Stimulated activated CD8-positive, alpha-beta memory T cell treated with anti-CD3 and anti-CD28 coated beads, Interleukin-15, amount 100 ng/mL, for 24 hours (primary cell): ENCODE results near the gene TFE3.

Source experiments
- DNase-seq: peaks from one replicate; pipeline ENCODE4 v3.0.0-alpha.2; 2020; ENCODE audit warnings: low read depth

TFE3 gene

DNA sequence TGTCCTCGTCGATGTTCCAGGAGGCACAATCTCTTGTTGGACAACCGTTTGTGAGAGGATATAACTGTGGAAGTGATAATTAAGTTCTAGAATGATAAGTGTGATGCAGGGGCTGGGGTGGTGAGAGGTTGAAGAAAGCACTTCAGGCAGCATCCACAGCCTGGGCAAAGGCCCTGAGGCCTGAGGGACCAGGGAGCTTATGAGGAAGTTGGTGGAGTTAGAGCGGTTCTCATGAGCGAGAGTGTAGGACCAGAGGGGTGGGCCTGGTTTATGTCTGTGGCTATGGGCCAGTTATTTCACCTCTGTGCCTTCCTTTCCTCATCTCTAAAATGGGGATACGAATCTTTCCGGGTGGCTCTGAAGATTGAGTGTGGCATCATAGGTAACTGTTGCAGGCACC is 18.3 kb upstream of the TFE3 start:
- DNase-seq = no peak

- no peak for DNase-seq
These were observed 17.8 kb upstream of the TFE3 start for GRCh38 chrX:49060914-49061313.

GRCh38 chrX:49059681-49060085 is 16.5 kb upstream of the TFE3 start:
- no peak for DNase-seq

- DNase-seq = no peak
These were observed 16.0 kb upstream of the TFE3 start for GRCh38 chrX:49059201-49059600.

DNA sequence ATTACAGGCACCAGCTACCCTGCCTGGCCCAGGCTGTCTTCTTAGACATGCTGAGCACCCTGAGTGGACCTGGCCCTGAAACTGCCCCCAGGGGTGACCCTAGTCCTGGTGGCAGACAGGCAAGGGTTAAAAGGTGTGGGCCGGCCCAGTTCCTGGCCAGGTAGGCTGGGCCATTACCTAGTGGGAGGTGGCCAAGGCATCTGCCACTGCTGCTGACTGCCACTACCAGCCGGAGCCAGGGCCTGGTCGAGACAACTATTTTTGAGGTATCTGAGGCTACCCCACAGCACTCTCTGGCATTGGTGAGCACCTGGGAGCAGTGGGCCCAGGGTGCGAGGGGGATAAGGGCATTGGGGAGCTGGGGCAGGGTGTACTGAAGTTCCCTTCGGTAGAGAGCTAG is 15.6 kb upstream of the TFE3 start, which contains the start of gene CCDC120:
Gene CCDC120 (plus strand): TSS at position 206 of the 400 bp plus-strand sequence. CDS start 3,043 bp downstream, outside the sequence.
- no peak for DNase-seq

DNA sequence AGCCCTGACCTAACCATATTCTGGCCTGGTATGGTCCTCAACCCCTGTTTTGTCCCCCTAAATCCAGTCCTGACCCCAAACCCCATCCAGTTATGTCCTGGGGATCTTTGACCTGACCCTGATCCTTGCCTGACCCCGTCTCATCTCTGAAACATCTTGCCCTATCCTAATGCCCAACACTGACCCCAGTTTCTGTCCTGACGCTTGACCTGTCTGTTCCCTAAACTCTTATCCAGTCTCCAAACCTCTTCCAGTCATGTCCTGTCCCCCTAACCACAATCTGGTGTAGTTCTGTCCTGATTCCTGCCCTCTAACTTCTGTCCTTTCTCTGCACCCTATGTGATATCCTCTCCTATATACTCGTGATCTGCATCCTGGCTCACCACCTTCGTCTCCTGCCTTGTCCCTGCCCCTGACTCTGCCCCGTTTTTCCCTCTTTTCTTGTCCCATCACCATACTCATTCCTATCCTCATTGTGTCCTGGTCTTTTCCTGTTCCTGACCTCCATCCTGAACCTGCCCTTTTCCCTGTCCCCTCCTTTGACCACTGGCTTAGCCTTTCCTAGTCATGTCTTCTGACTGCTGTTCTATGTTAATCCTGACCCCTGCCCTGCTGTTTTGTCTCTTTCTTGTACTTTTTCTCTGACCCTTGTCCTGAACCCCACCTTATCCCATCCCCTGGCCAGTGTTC is 11.1 kb upstream of the TFE3 start:
- no peak for DNase-seq

DNA sequence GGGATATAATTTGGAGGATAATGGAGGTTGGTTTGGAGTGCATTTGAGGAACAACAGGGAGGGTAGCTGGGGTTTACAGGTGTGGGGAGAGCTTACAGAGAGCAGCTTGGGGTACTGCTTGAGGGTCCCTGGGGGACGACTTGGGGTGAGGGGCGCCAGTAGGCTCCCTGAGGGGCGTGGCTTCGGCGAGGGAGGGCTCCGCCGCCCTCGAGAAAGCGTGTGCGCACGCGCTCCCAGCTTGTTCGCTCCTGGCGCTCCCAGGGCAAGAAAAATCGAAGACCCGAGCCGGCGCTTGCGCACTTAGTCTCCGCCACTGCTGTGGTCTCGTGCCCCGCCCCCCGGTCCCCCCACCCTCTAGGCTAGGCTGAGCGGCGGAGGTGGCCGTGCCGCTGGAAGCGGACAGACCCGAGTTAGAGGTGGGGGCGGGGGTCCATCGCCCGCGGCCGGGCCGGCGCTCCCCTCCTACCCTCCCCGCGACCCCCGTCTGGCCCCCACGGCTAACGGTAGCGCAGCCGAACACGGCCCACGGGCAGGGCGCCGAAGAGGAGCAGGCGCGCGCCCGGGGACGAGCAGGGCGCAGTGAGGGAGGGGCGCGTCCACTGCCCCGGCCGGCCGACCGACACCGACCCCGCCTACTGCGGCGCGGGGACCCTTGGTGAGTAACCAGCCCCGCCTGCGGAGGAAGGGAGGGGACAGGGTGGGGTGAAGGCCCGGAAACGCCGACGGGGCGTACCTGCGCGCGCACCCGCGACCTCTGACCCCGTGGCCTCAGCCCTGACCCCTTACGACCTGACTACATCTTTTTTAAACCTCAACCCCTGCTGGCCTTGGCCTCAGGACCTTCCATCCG is 10.3 kb upstream of the TFE3 start:
- DNase-seq = peak; percentile 23

DNA sequence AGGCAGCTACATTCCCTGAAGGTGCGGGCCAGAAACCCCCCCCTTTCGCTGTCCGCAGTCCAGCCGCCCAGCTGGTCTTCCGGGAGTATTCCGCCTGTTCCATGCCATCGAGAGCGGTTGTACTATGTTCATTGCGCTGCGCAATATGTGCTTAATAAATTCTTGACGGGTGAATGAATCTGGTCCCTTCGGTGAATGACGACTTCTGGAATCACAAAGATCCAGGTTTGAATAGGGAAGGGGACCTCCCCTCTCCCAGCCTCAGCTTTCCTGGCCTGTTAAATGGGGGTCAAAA is 777 bp upstream of the TFE3 start:
- no peak for DNase-seq

- no peak for DNase-seq
These were observed 457 bp downstream of the TFE3 start for GRCh38 chrX:49042581-49043219.

DNA sequence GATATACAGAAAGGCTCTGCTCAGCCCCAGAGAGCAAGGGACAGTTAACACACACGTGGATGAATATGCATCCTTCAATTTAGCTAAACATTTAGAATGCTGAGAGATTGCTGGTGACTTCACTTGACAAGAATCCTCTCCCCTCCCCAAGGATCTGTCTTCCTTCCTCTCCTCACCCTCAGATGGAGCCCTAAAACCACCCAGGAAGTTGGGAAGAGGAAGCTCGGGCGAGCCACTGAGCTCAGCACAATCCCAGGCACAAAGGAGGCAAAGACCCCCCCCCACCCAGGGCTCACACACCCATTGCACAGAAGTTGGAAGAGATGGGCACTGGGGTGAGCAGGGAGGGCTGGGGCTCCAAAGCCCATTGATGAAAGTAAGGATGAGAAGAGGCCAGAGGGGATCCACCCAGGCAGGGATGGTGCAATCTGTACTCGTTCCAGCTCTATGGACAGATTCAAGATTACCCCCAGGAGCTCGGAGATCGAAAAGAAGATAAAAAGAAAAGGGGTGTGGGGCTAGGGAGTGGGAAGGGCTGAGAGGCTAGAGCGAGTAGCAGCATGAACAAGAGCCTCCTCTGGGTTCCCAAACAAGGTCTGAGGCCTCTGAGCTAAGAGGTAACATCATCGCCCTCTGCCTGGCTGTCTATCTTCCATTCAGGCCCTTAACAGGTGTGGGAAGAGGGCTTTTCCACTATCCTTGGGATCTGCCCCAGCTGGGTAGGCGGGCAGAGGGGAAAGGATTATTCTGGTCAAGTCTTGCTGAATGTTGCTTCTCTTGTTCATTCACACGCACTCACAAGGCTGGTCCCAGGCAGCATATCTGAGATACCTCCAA is 1.2 kb downstream of the TFE3 start:
- DNase-seq = no peak

GRCh38 chrX:49040376-49040955 is 2.7 kb downstream of the TFE3 start:
- no peak for DNase-seq

GRCh38 chrX:49039598-49040375 is 3.4 kb downstream of the TFE3 start:
- no peak for DNase-seq

DNA sequence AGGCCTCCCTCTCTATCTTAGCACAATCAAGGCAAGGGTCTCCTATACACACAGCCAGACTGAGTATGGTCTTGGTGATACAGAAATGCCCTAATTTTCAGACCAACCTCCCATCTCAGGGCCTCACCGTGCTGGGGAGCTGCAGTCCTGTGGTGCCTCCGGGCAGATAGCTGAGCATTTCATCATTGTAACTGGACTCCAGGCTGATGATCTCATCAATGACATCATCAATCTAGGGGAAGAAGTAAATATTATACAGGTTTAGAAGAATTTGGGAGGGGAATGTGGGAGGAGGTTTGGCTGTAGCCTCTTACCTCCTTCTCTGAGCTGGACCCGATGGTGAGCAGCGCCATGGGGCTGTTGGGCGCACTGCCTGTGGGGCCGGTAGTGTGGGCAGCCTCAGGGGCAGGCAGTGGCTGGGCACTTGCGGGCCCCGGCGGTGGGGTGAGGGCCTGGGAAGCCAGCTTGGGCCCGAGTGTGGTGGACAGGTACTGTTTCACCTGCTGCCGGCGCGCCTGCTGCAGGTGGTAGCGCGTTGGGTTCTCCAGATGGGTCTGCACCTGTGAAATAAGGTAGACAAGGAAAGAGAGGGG is 5.2 kb downstream of the TFE3 start:
- DNase-seq = no peak

DNA sequence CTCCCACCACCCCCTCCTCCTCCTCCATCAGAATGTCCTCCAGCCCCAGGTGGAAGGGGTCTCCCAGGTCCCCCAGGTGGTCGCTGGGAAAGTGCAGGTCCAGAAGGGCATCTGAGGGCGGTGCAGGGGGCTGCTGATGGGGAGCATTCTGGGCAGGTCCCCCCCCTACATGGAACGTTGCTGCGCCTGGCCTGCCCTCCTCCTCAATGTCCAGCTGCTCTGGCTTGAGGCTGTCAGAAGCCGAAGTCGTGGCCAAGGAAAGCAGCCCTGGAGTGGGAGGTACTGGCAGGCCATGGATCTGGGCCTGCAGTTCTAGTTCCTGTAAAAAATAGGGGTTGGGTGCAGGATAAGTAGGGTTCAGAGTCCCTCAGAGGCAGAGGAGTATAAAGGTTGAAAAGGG is 12.9 kb downstream of the TFE3 start:
- no peak for DNase-seq

DNA sequence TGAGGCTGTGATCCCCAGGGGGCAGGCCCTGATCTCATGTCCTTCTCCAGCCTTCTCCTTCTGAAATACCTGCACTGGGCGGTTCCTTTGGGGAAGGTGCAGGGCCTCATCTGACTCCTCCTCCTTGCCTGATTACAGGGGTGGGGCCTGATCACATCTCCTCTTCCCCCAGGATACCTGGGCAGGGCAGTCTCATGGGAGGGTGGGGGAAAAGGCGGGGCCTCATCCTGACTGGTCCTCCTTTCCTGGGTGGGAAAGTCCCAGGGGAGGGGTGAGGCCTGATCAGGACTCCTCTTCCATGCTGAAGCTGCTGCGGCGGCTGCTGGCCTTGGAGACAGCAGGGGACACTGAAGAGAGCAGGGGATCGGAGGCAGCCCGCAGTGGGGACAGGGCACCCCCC is 13.3 kb downstream of the TFE3 start:
- no peak for DNase-seq

- DNase-seq = no peak
These were observed 23.4 kb downstream of the TFE3 start for GRCh38 chrX:49019599-49020249.

GRCh38 chrX:49019050-49019449 is 24.1 kb downstream of the TFE3 start:
- no peak for DNase-seq

- no peak for DNase-seq
These were observed 39.5 kb downstream of the TFE3 start for GRCh38 chrX:49003696-49004095.

DNA sequence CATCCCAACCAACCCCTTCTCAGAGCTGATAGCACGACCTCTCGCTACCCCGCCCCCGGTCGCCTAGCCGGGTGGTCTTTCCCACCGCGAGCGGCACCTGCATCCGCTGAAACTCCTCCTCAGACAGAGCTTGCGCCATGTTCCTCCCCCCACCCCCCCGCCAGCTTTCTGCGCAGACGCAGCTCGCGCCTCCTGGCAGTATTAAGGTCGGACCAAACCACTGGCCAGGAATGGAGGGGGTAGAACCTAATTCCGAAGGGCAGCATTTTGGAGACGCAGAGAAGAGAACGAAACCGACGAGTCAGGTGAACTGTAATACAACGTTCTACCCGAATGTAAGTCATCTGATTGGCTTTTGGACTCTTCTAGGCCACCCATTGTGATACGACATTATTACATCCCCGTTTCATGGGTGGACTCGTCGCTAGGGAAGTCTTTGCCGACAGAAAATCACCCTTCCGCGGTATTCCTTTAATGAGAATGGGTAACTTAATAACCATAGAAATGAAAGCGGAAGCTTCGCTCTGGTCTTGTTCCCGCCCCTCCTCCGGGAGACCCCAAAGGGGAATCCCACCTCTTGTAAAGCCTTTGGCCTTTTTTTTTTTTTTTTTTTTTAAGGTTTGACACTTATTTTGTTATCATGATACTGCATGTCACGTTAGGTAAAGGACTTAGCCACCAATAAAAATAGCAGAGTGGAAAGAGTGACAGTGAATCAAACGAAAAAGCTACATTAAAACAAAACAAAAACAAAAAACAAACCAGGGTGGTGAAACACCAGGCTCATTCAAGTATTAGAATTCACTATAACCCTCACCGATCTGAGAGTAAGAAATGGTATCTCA is 40.8 kb downstream of the TFE3 start, which contains the start of gene GRIPAP1:
Gene GRIPAP1 (minus strand): TSS at position 174 of the 845 bp plus-strand sequence. CDS start 35 bp downstream, at position 139.
- DNase-seq = peak; percentile 41
